Measurements from ENCODE around the gene PARM1. TPM values are rescaled to one million over a fixed set of nuclear protein-coding genes. Genes with fewer than 3 reads are reported as not detected.

Gene PARM1
- total and polyA plus RNA-seq, 2 donors from 2014 or later = 42.9 to 62.3 TPM

DNA sequence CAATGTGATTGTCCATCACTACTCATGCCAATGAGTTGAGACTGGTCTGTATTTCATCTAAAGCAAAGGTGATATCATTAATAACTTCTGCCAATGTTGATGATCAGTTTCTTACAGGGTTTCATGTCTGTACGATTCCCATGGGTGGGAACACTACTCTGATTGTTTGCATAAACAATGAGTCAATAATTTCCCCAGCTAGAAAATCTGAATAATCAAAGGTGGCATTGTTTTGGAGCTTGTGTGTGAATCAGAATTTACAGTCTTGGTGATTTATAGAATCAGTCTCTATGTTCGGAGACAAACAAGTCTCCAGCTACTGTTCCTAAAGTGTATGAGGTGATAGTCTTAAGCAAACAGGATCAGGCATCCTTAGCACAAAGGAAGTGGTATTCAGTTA, 35.5 kb upstream of the PARM1 start:
- no peak overlapping the region for H3K9ac ChIP-seq (ENCODE audit: low read length in 3 of 3)
- intact Hi-C loops (cut with DNase I) = no loop called here
- DNase-seq = no peak
- no peak for FAIRE-seq
- H3K27ac ChIP-seq (ENCODE audit: low read depth in 2 of 2, low read length in 2 of 2) = no peak overlapping the region
- TF ChIP-seq, protein P1, sequence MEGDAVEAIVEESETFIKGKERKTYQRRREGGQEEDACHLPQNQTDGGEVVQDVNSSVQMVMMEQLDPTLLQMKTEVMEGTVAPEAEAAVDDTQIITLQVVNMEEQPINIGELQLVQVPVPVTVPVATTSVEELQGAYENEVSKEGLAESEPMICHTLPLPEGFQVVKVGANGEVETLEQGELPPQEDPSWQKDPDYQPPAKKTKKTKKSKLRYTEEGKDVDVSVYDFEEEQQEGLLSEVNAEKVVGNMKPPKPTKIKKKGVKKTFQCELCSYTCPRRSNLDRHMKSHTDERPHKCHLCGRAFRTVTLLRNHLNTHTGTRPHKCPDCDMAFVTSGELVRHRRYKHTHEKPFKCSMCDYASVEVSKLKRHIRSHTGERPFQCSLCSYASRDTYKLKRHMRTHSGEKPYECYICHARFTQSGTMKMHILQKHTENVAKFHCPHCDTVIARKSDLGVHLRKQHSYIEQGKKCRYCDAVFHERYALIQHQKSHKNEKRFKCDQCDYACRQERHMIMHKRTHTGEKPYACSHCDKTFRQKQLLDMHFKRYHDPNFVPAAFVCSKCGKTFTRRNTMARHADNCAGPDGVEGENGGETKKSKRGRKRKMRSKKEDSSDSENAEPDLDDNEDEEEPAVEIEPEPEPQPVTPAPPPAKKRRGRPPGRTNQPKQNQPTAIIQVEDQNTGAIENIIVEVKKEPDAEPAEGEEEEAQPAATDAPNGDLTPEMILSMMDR (IDR thresholded peaks at IDR 0.05; ENCODE audit: borderline replicate concordance, extremely low read depth, insufficient read depth) = no peak
- H3K27me3 ChIP-seq (ENCODE audit: control insufficient read depth, insufficient read depth, low read length) = no peaks in the 10 kb centered on the region
- H3K4me1 ChIP-seq (ENCODE audit: control insufficient read depth in 2 of 3, insufficient read depth in 2 of 3, low read depth in 1 of 3, low read length in 3 of 3) = no peaks in the 10 kb centered on the region
- H3K9me3 ChIP-seq (ENCODE audit: control insufficient read depth in 2 of 3, insufficient read depth in 1 of 3, low read length in 3 of 3) = no peaks in the 10 kb centered on the region
- H3K36me3 ChIP-seq (ENCODE audit: control insufficient read depth in 2 of 3, insufficient read depth in 3 of 3, low read length in 3 of 3) = no peaks in the 10 kb centered on the region
- H3K4me3 ChIP-seq (ENCODE audit: low read length in 3 of 3) = no peak overlapping the region

DNA sequence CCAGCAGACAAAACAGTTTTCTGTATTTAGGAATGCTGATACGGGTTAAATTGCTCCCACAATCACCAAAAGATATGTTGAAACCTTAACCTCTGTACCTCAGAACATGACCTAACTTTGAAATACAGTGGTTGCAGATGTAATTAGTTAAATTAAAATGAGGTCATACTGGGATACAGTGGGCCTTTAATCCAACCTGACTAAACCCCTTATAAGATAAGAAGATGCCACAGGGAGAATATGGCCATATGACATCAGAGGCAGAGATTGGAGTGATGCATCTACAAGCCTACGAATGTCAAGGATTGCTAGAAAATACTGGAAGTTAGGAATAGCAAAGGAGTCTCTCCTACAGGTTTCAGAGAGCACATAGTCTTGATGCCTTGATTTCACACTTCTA, 32.1 kb upstream of the PARM1 start:
- no peaks in the 10 kb centered on the region for H3K9me3 ChIP-seq (ENCODE audit: control insufficient read depth in 2 of 3, insufficient read depth in 1 of 3, low read length in 3 of 3)
- no peaks in the 10 kb centered on the region for H3K36me3 ChIP-seq (ENCODE audit: control insufficient read depth in 2 of 3, insufficient read depth in 3 of 3, low read length in 3 of 3)
- H3K4me3 ChIP-seq (ENCODE audit: low read length in 3 of 3) = no peak overlapping the region
- H3K27ac ChIP-seq (ENCODE audit: low read depth in 2 of 2, low read length in 2 of 2) = no peak overlapping the region
- no peak for DNase-seq
- no peaks in the 10 kb centered on the region for H3K27me3 ChIP-seq (ENCODE audit: control insufficient read depth, insufficient read depth, low read length)
- no peaks in the 10 kb centered on the region for H3K4me1 ChIP-seq (ENCODE audit: control insufficient read depth in 2 of 3, insufficient read depth in 2 of 3, low read depth in 1 of 3, low read length in 3 of 3)
- FAIRE-seq = no peak
- no peak overlapping the region for H3K9ac ChIP-seq (ENCODE audit: low read length in 3 of 3)
- TF ChIP-seq, protein P1 (IDR thresholded peaks at IDR 0.05; ENCODE audit: borderline replicate concordance, extremely low read depth, insufficient read depth) = no peak
- intact Hi-C loops (cut with DNase I) = no loop called here

DNA sequence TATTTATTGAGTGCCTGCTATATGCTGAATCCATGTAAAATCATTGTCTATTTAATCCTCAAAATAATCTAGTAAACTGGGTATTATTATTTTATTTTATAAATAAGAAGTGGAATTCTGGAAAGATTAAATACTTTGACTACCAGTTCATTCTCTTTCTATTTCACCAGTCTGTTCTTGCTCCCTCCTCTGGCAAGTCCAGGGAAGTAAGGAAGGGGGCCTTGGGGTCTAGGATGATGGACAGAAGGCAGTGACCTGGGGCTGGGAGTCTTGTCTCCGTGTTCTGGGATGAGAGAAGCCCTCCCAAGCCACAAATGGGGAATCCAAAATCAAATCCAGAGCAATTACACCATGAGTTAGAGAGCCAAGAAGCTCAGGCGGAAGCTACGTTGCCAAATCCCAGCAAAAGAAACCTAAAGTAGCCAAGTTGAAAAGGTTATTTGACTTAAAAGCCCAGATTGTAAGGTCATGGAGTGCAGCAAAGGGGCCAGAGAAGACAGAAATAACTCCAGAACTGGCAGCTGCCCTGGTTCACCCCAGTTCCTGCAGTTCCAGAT, 28.3 kb upstream of the PARM1 start:
- Histone ChIP-seq H3K4me3 (ENCODE audit: low read length in 3 of 3) (no peak overlapping the region), H3K27ac (ENCODE audit: low read depth in 2 of 2, low read length in 2 of 2) (no peak overlapping the region), H3K4me1 (ENCODE audit: control insufficient read depth in 2 of 3, insufficient read depth in 2 of 3, low read depth in 1 of 3, low read length in 3 of 3) (no peaks in the 10 kb centered on the region), H3K27me3 (ENCODE audit: control insufficient read depth, insufficient read depth, low read length) (no peaks in the 10 kb centered on the region), H3K9ac (ENCODE audit: low read length in 3 of 3) (no peak overlapping the region), H3K36me3 (ENCODE audit: control insufficient read depth in 2 of 3, insufficient read depth in 3 of 3, low read length in 3 of 3) (no peaks in the 10 kb centered on the region), H3K9me3 (ENCODE audit: control insufficient read depth in 2 of 3, insufficient read depth in 1 of 3, low read length in 3 of 3) (no peaks in the 10 kb centered on the region)
- TF ChIP-seq, protein P1 (IDR thresholded peaks at IDR 0.05; ENCODE audit: borderline replicate concordance, extremely low read depth, insufficient read depth) = no peak
- DNase-seq (no peak), FAIRE-seq (no peak)
- intact Hi-C loops (cut with DNase I) = no loop called here

DNA sequence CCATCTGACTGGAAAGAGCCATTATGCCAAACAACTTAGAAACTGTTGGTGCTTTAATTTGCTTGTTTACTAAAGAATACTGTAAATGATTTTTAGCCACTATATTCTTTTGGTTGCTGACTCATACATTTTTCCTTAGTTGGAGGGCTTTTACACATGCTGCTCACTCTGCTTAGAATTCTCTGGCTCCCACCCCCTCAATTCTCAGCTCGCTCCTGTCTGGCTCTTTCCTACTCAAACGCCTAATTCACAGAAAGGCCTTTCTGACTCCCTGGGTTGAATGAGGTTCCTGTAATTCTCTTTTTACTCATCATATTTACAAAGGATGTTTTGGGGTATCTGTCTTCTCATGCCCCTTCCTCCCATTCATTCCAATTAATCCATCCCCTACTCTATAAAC, 26.1 kb upstream of the PARM1 start:
- H3K9me3 ChIP-seq (ENCODE audit: control insufficient read depth in 2 of 3, insufficient read depth in 1 of 3, low read length in 3 of 3) = no peaks in the 10 kb centered on the region
- FAIRE-seq (no peak), DNase-seq (no peak)
- no peak overlapping the region for H3K9ac ChIP-seq (ENCODE audit: low read length in 3 of 3)
- intact Hi-C loops (cut with DNase I) = no loop called here
- no peak overlapping the region for H3K4me3 ChIP-seq (ENCODE audit: low read length in 3 of 3)
- no peaks in the 10 kb centered on the region for H3K4me1 ChIP-seq (ENCODE audit: control insufficient read depth in 2 of 3, insufficient read depth in 2 of 3, low read depth in 1 of 3, low read length in 3 of 3)
- TF ChIP-seq, protein P1 (IDR thresholded peaks at IDR 0.05; ENCODE audit: borderline replicate concordance, extremely low read depth, insufficient read depth) = no peak
- no peak overlapping the region for H3K27ac ChIP-seq (ENCODE audit: low read depth in 2 of 2, low read length in 2 of 2)
- no peaks in the 10 kb centered on the region for H3K27me3 ChIP-seq (ENCODE audit: control insufficient read depth, insufficient read depth, low read length)
- H3K36me3 ChIP-seq (ENCODE audit: control insufficient read depth in 2 of 3, insufficient read depth in 3 of 3, low read length in 3 of 3) = no peaks in the 10 kb centered on the region

All from kidney (tissue), 14 donors.